KOPT-K1 (cell line): ENCODE measurements around the gene KLHL18.
"Not testable (repeated sequence)": the region's sequence is repeated elsewhere in the genome, so short reads cannot be mapped to it uniquely, and the experiment has no call there.

Experiments
- H3K27ac ChIP-seq: fragments of 200-600 bp; sonication (generic); 2 replicates; pipeline ENCODE4 v1.5.1; 2016; ENCODE audit warnings: antibody characterized with exemption, mild to moderate bottlenecking, low read depth, low read length; ENCODE audit not compliant: poor library complexity, severe bottlenecking
- H3K36me3 ChIP-seq: fragments of 200-600 bp; sonication (generic); 2 replicates; pipeline ENCODE4 v1.5.1; 2017; ENCODE audit warnings: antibody characterized with exemption, mild to moderate bottlenecking, low read length, moderate library complexity; ENCODE audit not compliant: insufficient read depth
- H3K9me3 ChIP-seq: fragments of 200-600 bp; sonication (generic); 2 replicates; pipeline ENCODE4 v1.5.1; 2017; ENCODE audit warnings: antibody characterized with exemption, low read length, mild to moderate bottlenecking; ENCODE audit not compliant: insufficient read depth, poor library complexity, severe bottlenecking

Gene KLHL18

DNA sequence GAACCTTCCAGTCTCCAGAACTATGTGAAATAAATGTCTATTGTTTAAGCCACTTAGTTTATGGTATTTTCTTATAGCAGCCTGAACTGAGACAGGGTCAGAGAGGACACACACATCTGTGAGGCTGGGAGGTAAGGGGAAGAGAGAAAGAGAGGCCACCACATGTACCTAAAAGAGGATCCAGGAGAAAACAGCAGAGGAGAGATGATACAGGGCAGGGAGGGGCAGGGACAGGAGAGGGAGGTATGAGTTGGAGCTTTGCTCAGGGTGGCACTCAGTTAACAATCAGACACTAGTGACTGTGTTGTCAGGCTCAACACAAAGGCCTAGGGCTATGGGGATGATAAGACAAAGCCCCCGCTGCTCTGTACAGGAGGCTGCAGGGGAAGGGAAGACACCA lies 17.7 kb upstream of the KLHL18 start:
- H3K36me3 ChIP-seq = no peaks in the 10 kb centered on the region
- H3K27ac ChIP-seq = no peak overlapping the region
- no peaks in the 10 kb centered on the region for H3K9me3 ChIP-seq

DNA sequence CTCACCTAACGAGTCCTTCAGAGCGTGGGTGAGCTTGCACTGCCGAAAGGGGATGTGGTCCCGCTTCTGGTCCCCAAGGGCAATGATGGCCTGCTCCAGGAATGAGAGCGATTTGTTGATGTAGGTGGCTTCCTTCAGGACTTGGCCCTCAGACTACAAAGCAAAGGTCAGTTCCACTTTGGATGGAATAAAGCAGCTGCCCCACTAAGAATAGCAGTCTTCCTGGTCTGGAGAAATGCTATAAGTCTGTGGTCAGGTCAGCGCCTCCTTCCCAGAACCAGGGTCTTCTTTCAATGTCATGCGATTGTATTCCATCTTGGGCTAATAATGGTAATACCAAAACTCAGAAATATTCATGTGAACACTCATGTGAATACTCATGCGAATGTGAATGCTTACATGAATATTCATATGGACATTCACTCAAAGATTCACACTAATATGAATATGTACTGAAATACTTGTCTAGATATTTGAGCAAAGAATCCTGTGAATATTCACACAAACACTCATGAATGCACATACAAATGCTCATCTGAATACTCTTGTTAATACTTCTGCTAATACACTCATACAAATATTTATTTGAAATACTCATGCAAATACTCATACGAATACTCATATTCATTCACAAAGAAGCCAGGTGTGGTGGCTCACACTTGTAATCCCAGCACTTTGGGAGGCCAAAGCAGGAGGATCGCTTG lies 16.9 kb upstream of the KLHL18 start:
- Histone ChIP-seq H3K27ac (no peak overlapping the region), H3K9me3 (no peaks in the 10 kb centered on the region), H3K36me3 (no peaks in the 10 kb centered on the region)

DNA sequence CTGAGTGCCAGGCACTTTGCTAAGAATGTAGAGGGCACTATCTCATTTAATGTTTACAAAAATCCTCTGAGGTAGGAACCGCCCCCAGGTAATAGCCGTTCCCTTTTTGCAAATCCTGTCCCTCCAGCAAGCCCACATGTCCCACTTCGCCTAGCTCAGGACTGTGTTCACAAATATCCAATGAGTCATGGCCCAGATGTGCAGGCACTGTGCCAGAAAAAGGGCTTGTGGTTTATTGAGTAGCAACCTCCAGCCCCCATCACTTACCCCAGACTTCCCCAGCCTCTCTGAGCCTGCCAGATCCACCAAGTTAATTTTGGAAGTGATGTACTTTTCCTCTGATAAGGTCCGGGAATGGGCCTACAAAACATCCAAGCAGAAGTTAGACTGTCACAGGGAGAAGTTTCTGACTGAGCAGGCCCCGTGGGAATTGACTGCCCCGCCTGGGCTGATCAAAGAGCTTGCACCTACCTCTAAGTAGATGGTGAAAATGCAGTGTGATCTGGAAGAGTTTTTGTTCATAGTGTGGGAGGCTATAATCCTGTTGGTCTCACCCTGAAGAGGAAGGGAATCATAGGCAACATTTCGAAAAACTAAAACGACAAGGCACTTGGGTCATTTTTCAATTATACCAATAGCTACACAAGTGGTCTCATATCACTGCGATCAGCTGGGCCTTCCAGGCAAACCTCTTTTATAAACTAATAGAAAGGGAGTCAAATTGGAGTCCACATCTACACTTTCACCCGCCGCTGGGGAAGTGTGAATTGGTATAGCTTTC lies 15.8 kb upstream of the KLHL18 start:
- H3K27ac ChIP-seq = no peak overlapping the region
- no peaks in the 10 kb centered on the region for H3K9me3 ChIP-seq
- no peaks in the 10 kb centered on the region for H3K36me3 ChIP-seq

DNA sequence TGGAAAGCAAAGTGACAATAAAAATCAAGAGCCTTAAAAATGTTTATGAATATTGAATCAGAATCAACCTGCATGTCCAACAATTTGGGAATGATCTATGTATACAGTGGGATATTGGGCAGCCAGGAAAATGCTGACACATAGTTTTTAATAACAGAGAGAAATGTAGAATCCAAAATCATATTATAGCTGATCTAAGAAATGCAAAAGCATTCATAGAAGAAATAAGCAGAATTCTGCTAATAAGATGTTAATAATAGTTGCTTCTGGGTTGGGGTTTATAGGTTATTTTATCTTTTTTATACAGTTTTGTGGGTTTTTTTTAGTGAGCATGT lies 15.3 kb upstream of the KLHL18 start:
- Histone ChIP-seq H3K36me3 (no peaks in the 10 kb centered on the region), H3K9me3 (no peaks in the 10 kb centered on the region), H3K27ac (no peak overlapping the region)

DNA sequence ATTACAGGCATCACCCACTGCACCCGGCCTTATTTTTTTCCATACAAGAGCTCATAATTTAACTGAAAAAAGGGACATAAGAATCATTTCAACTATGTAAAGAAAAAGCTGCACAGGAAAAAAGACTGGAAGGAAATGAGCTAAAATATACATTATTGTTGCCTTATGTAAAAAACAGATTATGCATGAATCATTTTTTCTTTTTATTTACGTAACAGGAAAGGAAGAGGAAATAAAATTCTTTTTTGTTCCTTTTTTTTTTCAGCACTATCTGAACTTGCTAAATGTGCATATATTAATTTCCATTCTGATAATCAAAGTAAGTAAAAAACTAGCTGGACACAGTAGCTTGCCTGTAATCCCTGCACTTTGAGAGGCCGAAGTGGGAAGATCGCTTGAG lies 12.2 kb upstream of the KLHL18 start:
- H3K36me3 ChIP-seq = no peaks in the 10 kb centered on the region
- no peak overlapping the region for H3K27ac ChIP-seq
- no peaks in the 10 kb centered on the region for H3K9me3 ChIP-seq

DNA sequence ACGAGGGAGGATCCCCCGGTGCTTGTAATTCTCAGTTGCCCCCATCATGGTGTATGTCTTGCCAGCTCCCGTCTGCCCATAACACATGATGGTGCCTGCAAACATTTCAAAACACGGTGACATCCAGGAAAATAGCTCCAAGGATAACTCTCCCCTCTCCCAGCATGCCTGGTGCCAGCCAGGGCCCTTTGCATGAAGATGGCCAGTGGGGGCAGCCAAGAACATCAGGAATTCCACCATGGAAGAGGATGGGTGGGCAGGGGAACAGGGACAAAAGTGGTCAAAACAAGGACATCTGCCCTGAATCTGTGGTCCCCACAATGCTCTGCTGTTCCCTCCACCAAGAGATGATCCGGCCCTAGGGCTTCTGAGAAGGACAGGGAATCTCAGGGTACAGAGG lies 9.2 kb upstream of the KLHL18 start:
- no peak overlapping the region for H3K27ac ChIP-seq
- no peaks in the 10 kb centered on the region for H3K36me3 ChIP-seq
- no peaks in the 10 kb centered on the region for H3K9me3 ChIP-seq

DNA sequence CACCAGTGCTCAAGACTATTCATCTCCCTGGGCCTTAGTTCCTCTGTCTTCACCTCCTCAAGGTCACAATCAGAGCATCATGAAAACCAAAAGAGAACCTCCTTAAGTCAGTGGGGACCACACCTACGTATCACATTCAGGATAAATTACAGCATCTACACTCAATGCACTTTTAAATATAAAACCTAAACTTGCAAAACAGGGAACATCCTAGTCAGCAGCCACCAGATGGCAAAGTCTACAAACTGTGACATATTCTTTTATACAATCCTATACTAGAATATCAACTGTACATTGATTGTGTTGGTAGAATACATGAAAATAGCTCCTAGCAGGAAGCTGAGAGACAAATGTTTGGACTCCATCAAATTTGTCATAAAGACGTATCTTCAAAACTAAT lies 8.1 kb upstream of the KLHL18 start:
- no peaks in the 10 kb centered on the region for H3K9me3 ChIP-seq
- no peaks in the 10 kb centered on the region for H3K36me3 ChIP-seq
- no peak overlapping the region for H3K27ac ChIP-seq

DNA sequence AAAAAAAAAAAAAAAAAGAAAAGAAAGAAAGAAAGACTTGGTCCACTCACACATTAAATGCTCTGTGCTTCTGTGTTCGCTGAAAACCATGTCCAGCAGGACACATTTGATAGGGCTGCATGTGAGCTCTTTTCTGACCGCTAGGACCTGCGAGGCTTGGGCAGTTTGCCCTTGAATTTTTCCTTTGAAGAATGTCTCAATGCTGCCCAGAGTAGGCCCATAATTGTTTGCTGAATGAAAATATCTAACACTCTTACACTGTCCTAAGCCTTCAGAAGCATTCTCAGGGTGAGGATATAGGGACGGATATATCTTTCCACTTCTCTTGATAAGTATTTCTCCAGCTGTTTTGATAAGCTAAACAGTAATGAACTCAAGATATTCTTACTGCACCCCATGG lies 6.2 kb upstream of the KLHL18 start:
- Histone ChIP-seq H3K27ac (no peak overlapping the region), H3K9me3 (no peaks in the 10 kb centered on the region), H3K36me3 (no peaks in the 10 kb centered on the region)

DNA sequence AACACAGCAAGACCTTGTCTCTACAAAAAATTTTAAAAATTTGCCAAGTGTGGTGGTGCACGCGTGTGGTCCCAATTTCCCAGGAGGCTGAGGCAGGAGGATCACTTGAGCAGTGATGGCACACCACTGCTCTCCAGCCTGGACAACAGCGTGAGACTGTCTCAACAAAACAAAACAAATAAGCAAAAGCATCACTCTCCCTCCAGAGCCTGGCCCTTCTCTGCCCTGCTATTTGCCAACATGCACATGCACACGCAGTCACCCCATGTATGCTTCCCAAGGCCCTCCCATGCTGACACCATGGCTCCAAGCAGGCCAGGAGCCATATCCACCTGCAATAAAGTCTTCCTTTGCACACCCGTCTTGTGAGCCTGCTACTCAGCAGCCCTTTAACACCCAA lies 2.2 kb upstream of the KLHL18 start:
- no peaks in the 10 kb centered on the region for H3K36me3 ChIP-seq
- no peak overlapping the region for H3K27ac ChIP-seq
- no peaks in the 10 kb centered on the region for H3K9me3 ChIP-seq

DNA sequence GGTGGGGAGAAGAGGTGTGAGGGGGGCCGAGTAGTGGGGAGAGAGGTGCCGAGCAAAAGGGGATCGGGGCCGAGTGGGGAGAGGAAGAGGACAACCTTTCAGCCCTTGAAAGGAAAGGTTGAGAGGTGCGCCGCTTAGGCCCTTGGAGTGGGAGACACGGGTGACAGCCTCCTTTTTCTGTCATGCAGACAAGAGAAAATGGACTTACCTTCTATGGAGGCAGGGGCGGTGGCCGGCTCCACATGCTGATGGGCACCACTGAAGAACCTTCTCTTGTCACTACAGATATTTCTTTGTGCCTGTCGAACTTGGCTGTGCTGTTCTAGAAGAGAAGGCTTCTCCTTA lies 421 bp downstream of the KLHL18 start:
- Histone ChIP-seq H3K36me3 (peaks cover 15% of the 10 kb centered on the region), H3K27ac (peak overlapping the region; percentile 78), H3K9me3 (no peaks in the 10 kb centered on the region)

DNA sequence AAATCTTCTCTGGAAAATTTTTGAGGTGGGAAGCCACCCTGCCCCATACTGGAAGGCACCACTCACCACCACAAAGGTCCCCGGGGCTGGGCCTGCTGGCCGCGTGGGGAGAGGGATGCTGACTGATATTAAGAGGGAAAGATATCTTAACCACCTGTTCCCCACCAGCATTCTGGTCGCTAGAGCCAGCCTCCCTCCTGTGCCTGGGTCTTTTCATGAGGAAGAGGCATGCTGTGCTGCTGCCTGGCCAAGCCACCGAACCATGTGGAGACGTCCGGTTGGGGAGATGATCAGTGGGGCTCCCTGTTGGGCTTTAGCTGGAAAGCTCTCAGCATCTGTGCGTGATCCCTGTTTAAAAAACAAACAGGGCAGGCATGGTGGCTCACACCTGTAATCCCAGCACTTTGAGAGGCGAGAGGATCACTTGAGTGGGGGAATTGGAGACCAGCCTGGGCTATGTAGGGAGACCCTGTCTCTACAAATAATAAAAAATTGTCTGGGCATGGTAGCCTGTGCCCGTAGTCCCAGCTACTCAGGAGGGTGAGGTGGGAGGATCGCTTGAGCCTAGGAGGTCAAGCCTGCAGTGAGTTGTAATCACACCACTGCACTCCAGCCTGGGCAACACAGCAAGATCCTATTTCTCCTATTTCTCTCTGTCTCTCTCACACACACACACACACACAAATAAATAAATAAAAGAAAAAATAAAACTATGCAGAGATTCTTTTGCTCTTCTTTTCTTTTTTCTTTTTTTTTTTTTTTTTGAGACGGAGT lies 1.0 kb downstream of the KLHL18 start:
- H3K36me3 ChIP-seq = peaks cover 21% of the 10 kb centered on the region
- peak overlapping the region; percentile 78 for H3K27ac ChIP-seq
- H3K9me3 ChIP-seq = no peaks in the 10 kb centered on the region

DNA sequence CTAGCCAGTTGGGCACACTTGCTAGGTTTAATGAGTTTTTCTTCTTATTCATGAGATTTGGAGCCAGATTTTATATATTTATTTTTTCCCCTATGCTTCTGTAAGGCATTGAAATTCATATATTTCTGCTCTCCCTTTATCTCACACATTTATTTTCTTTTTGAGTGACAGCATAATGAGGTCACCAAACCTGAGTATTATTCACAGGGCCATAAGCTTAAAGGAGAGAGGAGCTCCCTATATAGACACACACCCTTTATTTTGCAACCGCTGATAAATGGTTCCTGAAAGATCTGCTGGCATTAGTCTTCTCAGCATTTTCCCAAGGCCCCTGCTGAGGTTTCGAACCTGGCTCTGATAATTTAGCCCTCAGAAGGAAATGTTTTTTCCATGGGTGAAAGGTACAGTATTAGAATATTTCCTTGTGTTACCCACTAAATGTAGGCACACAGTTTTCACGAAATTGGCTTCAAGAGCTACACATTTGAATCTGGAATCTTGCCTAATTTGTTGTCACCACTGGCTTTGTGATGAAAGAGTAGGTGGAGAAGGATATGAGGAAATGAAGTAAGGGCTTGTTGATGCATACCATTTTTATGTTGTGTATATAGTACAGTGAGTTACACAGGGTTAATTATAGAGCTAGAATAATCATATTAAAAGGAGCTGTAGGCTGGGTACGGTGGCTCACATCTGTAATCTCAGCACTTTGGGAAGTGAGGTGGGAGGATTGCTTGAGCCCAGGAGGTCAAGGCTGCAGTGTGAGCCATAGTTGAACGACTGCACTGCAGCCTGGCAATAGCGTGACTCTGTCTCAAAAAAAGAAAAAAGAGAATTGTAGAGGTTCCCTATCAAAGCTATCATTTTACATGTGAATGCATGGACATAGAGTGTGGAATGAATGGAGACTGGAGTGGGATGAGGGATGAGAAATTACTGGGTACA lies 6.5 kb downstream of the KLHL18 start:
- H3K9me3 ChIP-seq = no peaks in the 10 kb centered on the region
- H3K36me3 ChIP-seq = peaks cover 46% of the 10 kb centered on the region
- no peak overlapping the region for H3K27ac ChIP-seq

DNA sequence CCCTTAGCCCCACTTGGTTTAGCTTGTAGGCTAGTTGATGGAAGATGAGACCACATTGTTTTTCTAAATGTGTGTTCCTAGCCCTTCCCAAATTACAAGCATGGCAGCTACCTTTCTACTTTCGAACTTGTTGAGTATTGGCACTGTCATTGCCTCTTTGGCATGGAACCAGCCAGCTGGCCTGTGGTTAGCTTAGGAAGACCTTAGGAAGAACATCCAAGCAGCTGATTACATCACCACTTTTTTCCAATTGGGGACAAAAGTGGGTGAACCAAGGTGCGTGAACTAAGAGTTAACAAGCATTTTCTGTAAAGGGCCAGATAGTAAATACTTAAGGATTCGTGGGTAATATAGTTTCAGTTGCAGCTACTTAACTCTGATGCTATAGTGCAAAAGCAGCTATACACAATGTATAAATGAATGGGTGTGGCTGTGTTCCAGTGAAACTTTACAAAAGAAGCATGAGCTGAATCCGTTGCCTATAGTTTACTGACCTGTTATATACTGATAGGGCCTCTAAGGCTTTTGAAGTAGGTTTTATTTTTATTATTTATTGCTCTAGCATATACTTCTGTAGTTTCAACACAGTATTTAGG lies 8.5 kb downstream of the KLHL18 start:
- H3K36me3 ChIP-seq = peaks cover 48% of the 10 kb centered on the region
- H3K9me3 ChIP-seq = no peaks in the 10 kb centered on the region
- no peak overlapping the region for H3K27ac ChIP-seq

DNA sequence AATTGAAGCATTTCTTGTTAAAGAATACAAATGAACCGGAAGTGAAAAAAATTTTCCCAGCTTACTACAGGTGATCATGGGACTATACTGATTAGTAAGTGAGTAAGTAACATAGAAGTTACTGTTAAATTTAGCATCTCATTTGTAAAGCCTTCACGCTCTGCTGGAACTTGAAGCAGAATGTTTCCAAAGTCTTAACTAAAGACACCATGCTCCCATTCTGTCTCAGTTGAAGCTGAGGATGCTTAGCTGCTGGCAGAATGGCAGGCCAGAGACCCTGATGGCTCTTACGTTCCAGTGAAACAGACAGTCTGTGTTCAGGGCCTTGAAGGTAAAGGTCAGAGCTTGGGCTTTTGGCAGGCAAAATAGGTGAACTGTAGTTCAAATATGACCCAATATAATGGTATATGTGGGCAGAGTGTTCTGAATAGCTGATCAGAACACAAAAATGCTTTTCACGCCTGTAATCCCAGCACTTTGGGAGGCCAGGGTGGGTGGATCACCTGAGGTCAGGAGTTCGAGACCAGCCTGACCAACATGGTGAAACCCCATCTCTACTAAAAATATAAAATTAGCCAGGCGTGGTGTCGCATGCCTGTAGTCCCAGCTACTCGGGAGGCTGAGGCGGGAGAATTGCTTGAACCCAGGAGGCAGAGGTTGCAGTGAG lies 9.1 kb downstream of the KLHL18 start:
- peaks cover 45% of the 10 kb centered on the region for H3K36me3 ChIP-seq
- not testable (repeated sequence) for H3K27ac ChIP-seq, H3K9me3 ChIP-seq
